HG03520 (cell line): ENCODE data around the gene GLTP.
"Not testable (repeated sequence)": the region's sequence is repeated elsewhere in the genome, so short reads cannot be mapped to it uniquely, and the experiment has no call there.

ENCODE experiments used
- ATAC-seq: cut with Tn5 transposase; IDR thresholded peaks from one replicate; pipeline ENCODE4 v1.9.1; 2021; ENCODE audit warnings: mild to moderate bottlenecking, moderate library complexity; ENCODE audit not compliant: unreplicated experiment

The GLTP gene

GRCh38 chr12:109878749-109879148 is 1.6 kb downstream of the GLTP start:
- ATAC-seq, result no peak

- ATAC-seq, result no peak
Observed at GRCh38 chr12:109878247-109878625, 2.1 kb downstream of the GLTP start.

DNA sequence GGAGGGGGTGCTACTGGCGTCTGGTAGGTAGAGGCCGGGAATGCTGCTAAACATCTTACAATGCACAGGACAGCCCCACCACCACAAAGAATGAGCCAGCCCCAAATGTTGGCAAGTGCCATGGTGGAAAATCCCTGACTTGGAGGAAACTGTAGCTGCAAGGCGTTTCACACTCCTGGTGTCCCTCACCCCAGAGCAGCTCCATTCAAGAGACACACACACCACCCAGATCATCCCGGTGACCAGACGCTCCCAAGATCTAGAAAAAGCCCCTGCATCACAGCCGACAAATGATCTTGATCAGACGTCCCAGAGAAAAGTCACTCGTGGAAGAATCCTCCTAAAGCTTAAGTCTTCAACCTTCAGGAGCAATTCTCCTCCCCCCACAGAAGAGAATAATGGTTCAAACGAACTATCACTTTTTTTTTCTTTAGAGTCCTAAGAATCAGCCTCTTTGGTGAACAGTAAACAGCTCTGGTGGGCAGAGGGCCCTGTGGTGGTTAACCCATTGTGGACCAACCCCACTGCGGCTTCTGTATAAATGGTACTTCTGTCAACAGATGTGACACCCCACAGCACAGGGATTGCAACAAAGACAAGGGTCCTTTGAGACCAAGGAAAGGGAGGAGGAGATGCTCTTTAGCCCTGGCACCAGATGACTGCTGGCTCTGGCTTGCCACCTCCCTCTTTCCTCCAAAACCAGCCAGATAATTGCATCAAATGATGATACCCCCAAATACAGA is 2.7 kb downstream of the GLTP start:
- ATAC-seq, result no peak

DNA sequence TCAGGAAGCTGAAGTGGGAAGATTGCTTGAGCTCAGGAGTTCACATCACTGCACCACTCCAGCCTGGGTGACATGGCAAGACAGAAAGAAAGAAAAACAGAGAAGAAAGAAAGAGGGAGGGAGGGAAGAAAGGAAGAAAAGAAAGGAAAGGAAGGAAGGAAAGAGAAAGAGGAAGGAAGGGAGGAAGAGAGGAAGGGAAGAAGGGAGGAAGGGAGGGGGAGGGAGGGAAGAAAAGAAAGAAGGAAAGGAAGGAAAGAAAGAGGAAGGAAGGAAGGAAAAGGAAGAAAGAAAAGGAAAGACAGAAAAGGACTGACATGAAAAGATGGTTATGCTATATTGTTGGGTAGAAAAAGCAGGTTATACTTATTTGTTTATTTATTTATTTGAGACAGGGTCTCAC is 3.9 kb downstream of the GLTP start:
- ATAC-seq, result no peak

DNA sequence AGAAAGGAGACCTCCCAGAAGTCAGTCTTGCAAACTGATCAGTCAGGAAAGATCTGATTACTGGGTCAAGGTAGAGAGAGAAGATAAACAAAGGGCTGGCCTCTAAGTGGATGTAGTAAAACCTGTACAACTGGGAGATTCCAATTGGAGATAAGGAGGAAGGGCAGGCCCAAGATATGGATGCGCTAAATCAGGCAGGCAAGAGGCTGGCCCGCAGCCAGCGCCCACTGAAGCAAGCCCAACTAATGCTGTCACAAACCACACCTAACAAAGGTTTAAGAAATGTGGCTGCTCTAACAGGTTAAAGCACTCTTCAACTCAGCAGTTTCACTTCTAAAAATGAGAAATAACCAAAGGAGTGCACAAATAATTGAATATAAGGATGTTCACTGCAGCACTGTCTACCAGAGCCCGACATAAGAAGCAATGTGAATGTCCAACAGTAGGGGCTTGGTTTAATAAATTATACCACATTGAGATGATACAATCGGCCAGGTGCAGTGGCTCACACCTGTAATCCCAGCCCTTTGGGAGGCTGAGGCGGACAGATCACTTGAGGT is 4.7 kb downstream of the GLTP start:
- no peak for ATAC-seq

GRCh38 chr12:109873653-109874052 is 6.7 kb downstream of the GLTP start:
- ATAC-seq, result no peak

DNA sequence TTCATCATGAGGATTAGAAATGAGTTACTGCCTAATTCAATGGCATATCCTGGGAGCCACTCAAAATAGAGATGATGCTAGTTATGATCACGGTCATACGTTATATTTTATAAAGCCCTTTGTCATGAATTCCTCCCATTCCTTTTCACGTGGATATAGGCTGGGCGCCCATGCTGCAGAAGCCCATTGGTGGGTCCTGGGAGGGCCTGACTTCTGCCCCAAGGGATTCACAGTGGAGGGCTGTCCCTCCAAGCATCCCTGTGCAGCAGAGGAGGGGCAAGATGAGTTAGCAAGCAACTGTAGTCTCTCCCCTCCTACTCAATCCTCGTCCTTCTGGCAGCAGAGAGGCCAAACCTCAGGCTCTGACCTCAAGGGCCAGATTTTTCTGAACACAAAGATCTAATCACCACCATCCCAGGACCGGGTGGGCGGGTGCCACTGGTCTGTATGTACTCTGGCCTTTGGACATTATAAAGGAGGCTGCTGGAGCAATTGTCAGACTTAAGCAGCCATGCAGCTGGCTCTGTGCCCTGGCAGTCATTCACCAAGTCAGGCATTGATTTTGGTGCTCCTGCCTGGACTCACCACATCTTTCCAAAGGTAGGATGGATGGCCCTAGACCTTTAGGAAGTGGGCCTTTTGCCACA is 8.6 kb downstream of the GLTP start:
- ATAC-seq, result no peak

GRCh38 chr12:109870648-109871047 is 9.7 kb downstream of the GLTP start:
- ATAC-seq, result no peak

DNA sequence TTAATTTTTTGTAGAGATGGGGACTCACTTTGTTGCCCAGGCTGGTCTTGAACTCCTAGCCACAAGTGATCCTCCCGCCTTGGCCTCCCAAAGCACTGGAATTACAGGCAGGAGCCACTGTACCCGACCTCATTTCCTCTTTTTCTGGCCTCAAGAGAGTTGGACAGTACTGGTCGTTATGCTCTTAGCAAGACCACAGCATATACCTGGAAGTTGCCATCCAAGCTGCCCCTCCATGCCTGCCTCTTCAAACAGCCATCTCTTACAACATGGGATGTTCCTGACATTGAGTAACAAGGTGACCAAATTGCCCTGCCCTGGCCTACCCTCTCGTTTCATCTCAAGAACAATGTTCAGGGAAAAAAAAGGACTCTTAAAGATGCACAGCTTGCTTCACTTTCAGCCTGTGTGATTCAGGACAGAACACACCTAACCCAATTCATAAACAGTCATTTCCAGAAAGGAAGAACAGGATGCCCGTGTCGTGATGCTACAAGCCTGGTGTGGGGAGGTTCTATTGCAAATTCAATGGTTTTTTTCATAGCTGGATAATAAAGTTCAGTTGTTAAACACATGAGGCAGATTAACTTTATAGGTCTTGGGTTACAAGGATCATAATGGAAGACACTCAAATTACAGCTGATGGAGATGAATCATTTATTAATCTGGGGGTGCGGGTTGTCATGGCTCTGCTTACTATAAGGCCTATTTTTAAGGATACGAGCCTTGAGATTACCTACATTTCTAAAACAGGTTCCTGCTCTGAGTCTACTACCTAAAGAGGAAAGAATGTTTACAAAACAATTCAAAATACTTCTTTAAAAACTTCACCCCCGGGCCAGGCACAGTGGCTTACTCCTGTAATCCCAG is 11.9 kb downstream of the GLTP start:
- ATAC-seq, result no peak

- no peak for ATAC-seq
Observed at GRCh38 chr12:109864916-109865315, 15.4 kb downstream of the GLTP start.

- no peak for ATAC-seq
Observed at GRCh38 chr12:109863847-109864712, 16.3 kb downstream of the GLTP start.

GRCh38 chr12:109862491-109862890 is 17.9 kb downstream of the GLTP start:
- not testable (repeated sequence) for ATAC-seq

- ATAC-seq, result no peak
Observed at GRCh38 chr12:109861689-109862314, 18.5 kb downstream of the GLTP start.

DNA sequence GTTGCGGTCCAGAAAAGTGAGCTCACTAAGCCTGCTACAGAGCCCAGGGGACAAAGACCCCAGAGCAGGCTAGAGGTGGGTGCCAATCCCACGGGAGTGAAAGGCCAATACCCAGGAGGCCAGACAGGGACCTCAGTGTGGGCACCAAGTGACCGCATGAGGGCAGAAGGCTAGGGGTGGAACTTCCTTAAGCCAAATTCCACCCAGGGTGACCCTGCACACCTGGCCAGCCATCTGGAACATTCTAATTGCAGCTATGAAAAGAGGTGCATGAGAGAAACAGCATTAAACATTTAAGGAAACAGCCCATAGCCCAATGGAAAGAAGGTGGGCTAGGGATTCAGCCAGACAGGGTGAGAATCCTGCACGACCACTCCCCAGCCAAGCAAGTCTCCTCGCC is 19.4 kb downstream of the GLTP start:
- no peak for ATAC-seq

DNA sequence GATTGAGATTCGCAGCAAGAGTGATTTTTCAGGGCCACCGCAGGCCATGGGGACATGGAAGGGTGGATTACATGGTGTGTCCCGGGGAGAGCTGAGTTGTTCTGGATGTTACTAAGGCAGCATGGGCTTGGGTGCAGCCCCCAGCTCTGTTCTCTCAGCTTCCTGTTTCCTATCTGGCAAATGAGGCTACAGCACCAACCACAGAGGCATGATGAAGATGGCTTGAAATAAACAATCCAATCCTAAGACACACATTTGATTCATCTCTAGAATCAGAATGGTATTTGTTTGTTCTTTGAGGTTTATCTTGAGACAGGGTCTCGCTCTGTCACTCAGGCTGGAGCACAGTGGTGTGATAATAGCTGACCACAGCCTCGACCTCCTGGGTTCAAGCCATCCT is 21.6 kb downstream of the GLTP start:
- no peak for ATAC-seq

GRCh38 chr12:109857715-109858114 is 22.6 kb downstream of the GLTP start:
- ATAC-seq, result no peak

GRCh38 chr12:109855377-109855776 is 25.0 kb downstream of the GLTP start:
- no peak for ATAC-seq

GRCh38 chr12:109850518-109850917 is 29.8 kb downstream of the GLTP start:
- not testable (repeated sequence) for ATAC-seq

DNA sequence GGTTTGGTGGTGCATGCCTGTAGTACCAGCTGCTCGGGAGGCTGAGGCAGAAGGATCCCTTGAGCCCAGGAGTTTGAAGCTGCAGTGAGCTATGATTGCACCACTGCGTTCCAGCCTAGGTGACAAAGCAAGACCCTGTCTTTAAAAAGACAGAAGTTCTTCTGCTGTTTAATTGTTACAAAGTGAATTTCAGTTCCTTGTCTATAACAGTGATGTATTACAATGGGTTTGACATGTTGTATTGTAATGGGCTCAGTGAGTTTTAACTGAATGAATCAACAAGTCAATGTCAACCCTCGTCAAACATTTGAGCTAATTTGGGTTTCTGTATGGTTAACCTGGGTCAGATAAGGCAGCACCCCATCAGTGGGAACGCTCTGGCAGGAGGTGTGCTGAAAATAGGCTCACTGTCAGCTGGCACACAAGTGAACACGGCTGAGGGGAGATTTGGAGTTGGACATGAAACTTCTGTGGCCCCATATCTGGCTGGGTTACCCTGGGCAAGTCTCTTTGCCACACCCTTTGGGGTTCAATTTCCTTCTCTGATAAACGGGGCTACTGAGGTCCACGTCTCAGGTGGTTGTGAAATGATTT is 33.1 kb downstream of the GLTP start:
- ATAC-seq, result no peak

DNA sequence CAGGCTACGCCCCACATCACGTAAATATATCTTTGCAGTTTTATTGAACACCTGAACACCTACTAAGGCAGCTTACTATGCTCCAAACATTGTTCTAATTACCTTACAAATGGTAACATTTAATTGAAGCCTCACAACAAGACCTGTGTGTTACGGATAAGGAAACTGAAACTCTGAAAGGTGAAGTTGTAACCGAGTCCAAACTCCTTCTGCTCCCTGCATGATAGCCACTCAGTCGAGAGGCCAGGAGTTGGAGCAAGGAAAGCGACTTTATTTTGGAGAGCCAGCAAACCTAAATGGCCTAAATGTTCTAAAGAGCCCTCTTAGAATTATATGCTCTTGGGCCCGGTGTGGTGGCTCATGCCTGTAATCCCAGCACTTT is 34.5 kb downstream of the GLTP start:
- no peak for ATAC-seq
